Measurements from ENCODE around the gene CAP1.

- no peak for TF ChIP-seq CTCF (conservative IDR thresholded peaks at IDR 0.05; ENCODE audit: low read length)
- TF ChIP-seq EZH2phosphoT487 (IDR thresholded peaks at IDR 0.05; ENCODE audit: borderline replicate concordance), result no peak
Observed at GRCh38 chr1:40045766-40046165, 5.2 kb downstream of the CAP1 start.
